Mesendoderm (in vitro differentiated cells): ENCODE results near the gene PYY.
"Not testable (repeated sequence)": the region's sequence is repeated elsewhere in the genome, so short reads cannot be mapped to it uniquely, and the experiment has no call there.

Experiments used
- DNase-seq: peaks from one replicate; pipeline ENCODE4 v3.0.0; 2013
- H2AK5ac ChIP-seq: 2 replicates; pipeline ENCODE4 v1.6.1; 2013; ENCODE audit warnings: low read length, inconsistent platforms
- H2BK120ac ChIP-seq: 2 replicates; pipeline ENCODE4 v1.6.1; 2013; ENCODE audit warnings: low read depth, mild to moderate bottlenecking, low read length, moderate library complexity, mixed read lengths
- H2BK15ac ChIP-seq: replicated peaks from 2 replicates; pipeline ENCODE4 v1.6.1; 2013; ENCODE audit warnings: low read depth, mild to moderate bottlenecking, moderate library complexity
- H2BK5ac ChIP-seq: 2 replicates; pipeline ENCODE4 v1.6.1; 2013; ENCODE audit warnings: low read length, inconsistent platforms
- H3K18ac ChIP-seq: 2 replicates; pipeline ENCODE4 v1.6.1; 2013; ENCODE audit warnings: mild to moderate bottlenecking, low read length, mixed read lengths
- H3K23ac ChIP-seq: one replicate; pipeline ENCODE4 v1.6.1; 2013; ENCODE audit warnings: low read length
- H3K27ac ChIP-seq: 2 replicates; pipeline ENCODE4 v1.5.1; 2013; ENCODE audit warnings: low read depth, mild to moderate bottlenecking, inconsistent platforms, low read length, moderate library complexity
- H3K27me3 ChIP-seq: 2 replicates; pipeline ENCODE4 v1.6.1; 2013; ENCODE audit warnings: low read length, control low read depth, mild to moderate bottlenecking, inconsistent platforms; ENCODE audit not compliant: insufficient read depth, poor library complexity
- H3K36me3 ChIP-seq: 2 replicates; pipeline ENCODE4 v1.6.1; 2013; ENCODE audit warnings: low read length, inconsistent platforms; ENCODE audit not compliant: control insufficient read depth, insufficient read depth
- H3K4ac ChIP-seq: one replicate; pipeline ENCODE4 v1.6.1; 2013; ENCODE audit warnings: low read depth, mild to moderate bottlenecking, low read length, moderate library complexity
- H3K4me1 ChIP-seq: 2 replicates; pipeline ENCODE4 v1.6.1; 2013; ENCODE audit warnings: low read depth, low read length, inconsistent platforms; ENCODE audit not compliant: control insufficient read depth
- H3K4me2 ChIP-seq: 2 replicates; pipeline ENCODE4 v1.6.1; 2013; ENCODE audit warnings: low read length
- H3K4me3 ChIP-seq: 2 replicates; pipeline ENCODE4 v1.5.1; 2013; ENCODE audit warnings: mild to moderate bottlenecking, low read length
- H3K56ac ChIP-seq: one replicate; pipeline ENCODE4 v1.6.1; 2013; ENCODE audit warnings: low read length
- H3K79me1 ChIP-seq: 2 replicates; pipeline ENCODE4 v1.6.1; 2013; ENCODE audit warnings: low read length, inconsistent platforms
- H3K79me2 ChIP-seq: 2 replicates; pipeline ENCODE4 v1.6.1; 2013; ENCODE audit warnings: mild to moderate bottlenecking, low read length; ENCODE audit not compliant: control insufficient read depth, insufficient read depth
- H3K9ac ChIP-seq: 2 replicates; pipeline ENCODE4 v1.6.1; 2013; ENCODE audit warnings: low read length, inconsistent platforms
- H4K5ac ChIP-seq: one replicate; pipeline ENCODE4 v1.6.1; 2013; ENCODE audit warnings: low read length
- H4K8ac ChIP-seq: one replicate; pipeline ENCODE4 v1.6.1; 2013; ENCODE audit warnings: low read depth, mild to moderate bottlenecking, control low read depth, low read length, moderate library complexity
- WGBS: extraction: QIAGEN DNeasy Blood & Tissue Kit; methylation state at CpG from one replicate; pipeline ENCODE4 v1.1.7; 2013; ENCODE audit warnings: low lambda C conversion rate, missing lambda C conversion rate; ENCODE audit not compliant: insufficient coverage; ENCODE audit errors: extremely low coverage; 5-methylcytosine and 5-hydroxymethylcytosine counted together

The PYY gene

DNA sequence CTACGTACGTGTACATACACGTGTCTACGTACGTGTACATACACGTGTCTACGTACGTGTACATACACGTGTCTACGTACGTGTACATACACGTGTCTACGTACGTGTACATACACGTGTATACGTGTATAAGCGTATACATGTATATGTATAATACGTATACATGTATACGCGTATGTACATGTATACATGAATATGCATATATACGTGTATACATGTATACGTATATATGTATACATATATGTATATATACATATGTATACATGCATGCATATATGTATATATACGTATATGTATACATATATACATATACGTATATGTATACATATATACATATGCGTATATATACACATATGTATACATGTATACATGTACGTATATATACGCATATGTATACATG is 22.2 kb upstream of the PYY start:
- Histone ChIP-seq H4K8ac (no peak overlapping the region), H3K56ac (no peak overlapping the region), H3K79me1 (no peaks in the 10 kb centered on the region), H3K27ac (no peak overlapping the region), H3K4me1 (no peaks in the 10 kb centered on the region), H2BK5ac (no peak overlapping the region), H4K5ac (no peak overlapping the region), H3K4me3 (no peak overlapping the region), H3K27me3 (no peaks in the 10 kb centered on the region), H2BK120ac (no peak overlapping the region), H2AK5ac (no peak overlapping the region), H3K23ac (no peak overlapping the region), H3K18ac (no peak overlapping the region), H3K79me2 (no peaks in the 10 kb centered on the region), H2BK15ac (no peak overlapping the region), H3K4me2 (no peak overlapping the region), H3K4ac (no peak overlapping the region), H3K9ac (no peak overlapping the region), H3K36me3 (no peaks in the 10 kb centered on the region)
- no CpG with 5 or more reads among the region's 27 CpGs for WGBS
- no peak for DNase-seq

DNA sequence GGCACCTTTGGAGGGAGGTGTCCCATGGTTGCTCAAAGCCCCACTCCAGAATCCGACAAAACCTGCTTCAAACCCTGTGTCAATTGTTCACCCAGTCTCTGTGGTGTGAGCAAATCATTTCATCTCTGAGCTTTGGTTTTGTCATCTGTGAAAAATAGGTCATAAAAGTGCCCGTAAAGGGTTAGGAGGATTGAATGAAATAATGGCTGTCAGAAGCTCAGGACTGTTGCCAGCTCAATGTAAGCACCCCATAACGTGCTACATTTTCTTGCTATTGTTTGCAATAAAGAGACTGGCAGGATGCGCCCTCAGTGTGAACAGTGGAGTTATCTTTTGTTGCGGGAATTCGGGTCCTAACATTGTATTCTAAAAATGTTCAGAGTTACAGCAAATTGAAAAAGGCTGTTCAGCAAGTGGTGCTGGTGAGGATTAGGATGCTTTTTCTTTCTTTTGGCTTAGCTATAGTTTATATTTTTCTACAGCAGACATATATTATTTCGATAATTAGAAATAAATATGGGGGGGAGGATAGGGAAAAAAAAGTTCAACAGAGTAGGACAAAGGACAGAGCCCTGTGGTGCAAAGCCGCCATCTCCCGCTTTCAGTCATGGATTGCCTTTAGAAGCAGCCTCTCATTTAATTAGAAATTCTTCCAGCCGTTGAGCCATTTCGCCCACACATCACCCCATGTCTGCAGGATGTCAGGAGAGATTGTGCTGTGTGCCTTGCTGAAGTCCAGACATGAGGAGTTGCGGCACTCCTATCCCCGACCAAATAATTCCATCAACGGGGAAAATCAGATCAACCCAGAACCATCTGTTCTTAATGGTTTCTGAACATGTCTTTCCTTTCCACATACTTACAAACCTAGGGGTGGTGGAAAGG is 20.9 kb upstream of the PYY start:
- Histone ChIP-seq H3K18ac (no peak overlapping the region), H3K4me1 (no peaks in the 10 kb centered on the region), H3K79me2 (no peaks in the 10 kb centered on the region), H3K4me2 (no peak overlapping the region), H2AK5ac (no peak overlapping the region), H2BK5ac (no peak overlapping the region), H3K4me3 (no peak overlapping the region), H4K5ac (no peak overlapping the region), H3K36me3 (no peaks in the 10 kb centered on the region), H2BK120ac (no peak overlapping the region), H3K23ac (no peak overlapping the region), H3K27me3 (no peaks in the 10 kb centered on the region), H3K56ac (no peak overlapping the region), H4K8ac (no peak overlapping the region), H3K27ac (no peak overlapping the region), H3K9ac (no peak overlapping the region), H3K79me1 (no peaks in the 10 kb centered on the region), H3K4ac (no peak overlapping the region), H2BK15ac (no peak overlapping the region)
- DNase-seq: no peak
- no CpG with 5 or more reads among the region's 14 CpGs for whole genome bisulfite sequencing

DNA sequence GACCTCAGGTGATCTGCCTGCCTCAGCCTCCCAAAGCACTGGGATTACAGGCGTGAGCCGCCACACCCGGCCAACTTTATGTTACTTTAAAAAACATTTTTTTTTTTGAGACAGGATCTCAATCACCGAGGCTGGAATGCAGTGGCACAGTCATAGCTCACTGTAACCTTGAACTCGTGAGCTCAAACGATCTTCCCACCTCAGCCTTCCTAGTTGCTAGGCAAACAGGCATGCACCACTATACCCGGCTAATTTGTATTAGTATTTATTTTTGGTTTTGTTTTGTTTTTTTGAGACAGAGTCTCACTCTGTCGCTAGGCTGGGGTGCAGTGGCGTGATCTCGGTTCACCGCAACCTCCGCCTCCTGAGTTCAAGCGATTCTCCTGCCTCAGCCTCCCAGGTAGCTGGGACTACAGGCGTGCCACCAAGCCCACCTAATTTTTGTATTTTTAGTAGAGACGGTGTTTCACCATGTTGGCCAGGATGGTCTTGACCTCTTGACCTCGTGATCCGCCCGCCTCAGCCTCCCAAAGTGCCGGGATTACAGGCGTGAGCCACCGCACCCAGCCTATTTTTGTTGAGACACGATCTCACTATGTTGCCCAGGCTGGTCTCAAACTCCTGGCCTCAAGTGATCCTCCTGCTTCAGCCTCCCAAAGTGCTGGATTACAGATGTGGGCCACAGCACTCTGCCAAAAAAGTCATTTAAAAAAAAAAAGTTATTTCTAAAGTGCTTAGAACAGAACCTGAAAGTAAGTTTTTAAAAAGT is 18.9 kb upstream of the PYY start:
- not testable (repeated sequence) for H3K36me3 ChIP-seq, DNase-seq
- no CpG with 5 or more reads among the region's 22 CpGs for WGBS

DNA sequence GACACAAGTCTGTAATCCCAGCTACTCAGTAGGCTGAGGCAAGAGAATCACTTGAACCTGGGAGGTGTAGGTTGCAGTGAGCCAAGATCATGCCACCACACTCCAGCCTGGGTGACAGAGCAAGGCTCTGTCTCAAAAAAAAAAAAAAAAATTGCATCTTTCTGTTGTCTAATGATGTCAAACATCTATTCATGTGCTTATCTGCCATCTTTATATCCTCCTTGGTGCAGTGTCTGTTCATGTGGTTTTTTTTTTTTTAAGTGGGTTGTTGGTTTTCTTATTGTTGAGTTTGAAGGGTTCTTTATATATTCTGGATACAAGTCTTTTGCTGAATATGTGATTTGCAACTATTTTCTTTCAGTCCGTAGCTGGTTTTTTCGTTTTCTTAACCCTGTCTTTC is 17.7 kb upstream of the PYY start:
- DNase-seq, H3K18ac ChIP-seq, H2BK15ac ChIP-seq, H2BK120ac ChIP-seq, H4K8ac ChIP-seq, H3K56ac ChIP-seq, H3K27ac ChIP-seq, H3K79me2 ChIP-seq, H3K9ac ChIP-seq, H2AK5ac ChIP-seq, H2BK5ac ChIP-seq, H3K23ac ChIP-seq, H3K4me1 ChIP-seq, H3K4me3 ChIP-seq, H3K79me1 ChIP-seq, H3K36me3 ChIP-seq, H3K4me2 ChIP-seq, H3K27me3 ChIP-seq, H3K4ac ChIP-seq, H4K5ac ChIP-seq: not testable (repeated sequence)
- no CpG with 5 or more reads among the region's 2 CpGs for WGBS

More for the DNA sequence above, 18.9 kb upstream of the PYY start:
- not testable (repeated sequence) for H4K5ac ChIP-seq, H3K4me1 ChIP-seq, H3K27me3 ChIP-seq, H3K79me2 ChIP-seq, H3K4me3 ChIP-seq, H2BK120ac ChIP-seq, H2BK5ac ChIP-seq, H3K27ac ChIP-seq, H2BK15ac ChIP-seq, H3K56ac ChIP-seq, H3K23ac ChIP-seq, H4K8ac ChIP-seq, H2AK5ac ChIP-seq, H3K9ac ChIP-seq, H3K4me2 ChIP-seq, H3K79me1 ChIP-seq, H3K18ac ChIP-seq, H3K4ac ChIP-seq

DNA sequence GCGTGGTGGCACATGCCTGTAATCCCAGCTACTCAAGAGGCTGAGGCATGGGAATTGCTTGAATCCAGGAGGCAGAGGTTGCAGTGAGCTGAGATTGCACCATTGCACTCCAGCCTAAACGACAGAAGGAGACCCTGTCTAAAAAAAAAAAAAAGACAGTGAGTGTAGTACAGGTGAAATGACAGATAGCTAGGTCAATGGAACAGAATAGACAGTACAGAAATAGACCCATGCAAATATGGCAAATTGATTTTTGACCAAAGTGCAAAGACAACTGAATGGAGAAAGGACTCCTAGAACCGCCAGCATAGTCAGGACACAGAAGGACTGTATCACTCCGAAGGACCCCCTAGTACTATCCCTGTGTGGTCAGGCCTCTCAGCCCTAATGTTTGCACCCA is 16.6 kb upstream of the PYY start:
- no peak overlapping the region for H3K9ac ChIP-seq
- no peak overlapping the region for H4K5ac ChIP-seq
- no peak overlapping the region for H3K27ac ChIP-seq
- no peak overlapping the region for H3K4me2 ChIP-seq
- H3K36me3 ChIP-seq: no peaks in the 10 kb centered on the region
- H3K4me1 ChIP-seq: no peaks in the 10 kb centered on the region
- no peaks in the 10 kb centered on the region for H3K27me3 ChIP-seq
- H2AK5ac ChIP-seq: no peak overlapping the region
- no peak overlapping the region for H3K4me3 ChIP-seq
- DNase-seq: no peak
- no peak overlapping the region for H4K8ac ChIP-seq
- no peak overlapping the region for H3K23ac ChIP-seq
- H3K56ac ChIP-seq: no peak overlapping the region
- H2BK5ac ChIP-seq: no peak overlapping the region
- no peak overlapping the region for H3K4ac ChIP-seq
- no peak overlapping the region for H2BK15ac ChIP-seq
- no peak overlapping the region for H3K18ac ChIP-seq
- WGBS: no CpG with 5 or more reads among the region's 4 CpGs
- no peaks in the 10 kb centered on the region for H3K79me1 ChIP-seq
- no peak overlapping the region for H2BK120ac ChIP-seq
- H3K79me2 ChIP-seq: no peaks in the 10 kb centered on the region
